ENCODE results near the gene WDR35. TPM values are rescaled to one million over a fixed set of nuclear protein-coding genes. Genes with fewer than 3 reads are reported as not detected.

WDR35 gene
- total RNA-seq, 1 donor from 2014 or later = 15.0 TPM

DNA sequence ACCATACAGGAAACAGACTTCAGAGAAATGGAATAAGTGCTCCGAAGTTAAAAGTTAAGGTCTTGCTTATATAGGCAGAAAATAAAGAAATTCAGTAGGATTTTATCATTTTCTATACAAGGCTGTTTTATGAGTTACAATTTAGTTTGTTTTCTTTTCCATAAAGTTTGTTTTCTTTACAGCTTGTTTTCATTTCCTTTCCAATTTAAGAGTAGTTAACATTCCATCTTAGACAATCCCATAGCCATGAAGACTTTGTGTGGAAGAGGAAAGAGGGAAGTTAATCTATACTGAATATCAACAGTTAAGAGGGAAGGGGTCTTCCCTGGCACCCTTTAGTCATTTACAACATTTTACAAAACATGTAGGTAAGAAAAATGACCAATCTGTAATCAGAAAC, 114.6 kb downstream of the WDR35 start:
- H3K4me3 Mint-ChIP-seq = no peak overlapping the region
- peaks cover 10% of the 10 kb centered on the region for H3K9me3 Mint-ChIP-seq
- no peak for DNase-seq (ENCODE audit: extremely low spot score, unreplicated experiment)
- H3K27me3 Mint-ChIP-seq = no peaks in the 10 kb centered on the region
- H3K27ac Mint-ChIP-seq = no peak overlapping the region
- no peaks in the 10 kb centered on the region for H3K4me1 Mint-ChIP-seq (ENCODE audit: unreplicated experiment)
- H3K36me3 Mint-ChIP-seq = peaks cover 8% of the 10 kb centered on the region
- TF ChIP-seq, protein P1, sequence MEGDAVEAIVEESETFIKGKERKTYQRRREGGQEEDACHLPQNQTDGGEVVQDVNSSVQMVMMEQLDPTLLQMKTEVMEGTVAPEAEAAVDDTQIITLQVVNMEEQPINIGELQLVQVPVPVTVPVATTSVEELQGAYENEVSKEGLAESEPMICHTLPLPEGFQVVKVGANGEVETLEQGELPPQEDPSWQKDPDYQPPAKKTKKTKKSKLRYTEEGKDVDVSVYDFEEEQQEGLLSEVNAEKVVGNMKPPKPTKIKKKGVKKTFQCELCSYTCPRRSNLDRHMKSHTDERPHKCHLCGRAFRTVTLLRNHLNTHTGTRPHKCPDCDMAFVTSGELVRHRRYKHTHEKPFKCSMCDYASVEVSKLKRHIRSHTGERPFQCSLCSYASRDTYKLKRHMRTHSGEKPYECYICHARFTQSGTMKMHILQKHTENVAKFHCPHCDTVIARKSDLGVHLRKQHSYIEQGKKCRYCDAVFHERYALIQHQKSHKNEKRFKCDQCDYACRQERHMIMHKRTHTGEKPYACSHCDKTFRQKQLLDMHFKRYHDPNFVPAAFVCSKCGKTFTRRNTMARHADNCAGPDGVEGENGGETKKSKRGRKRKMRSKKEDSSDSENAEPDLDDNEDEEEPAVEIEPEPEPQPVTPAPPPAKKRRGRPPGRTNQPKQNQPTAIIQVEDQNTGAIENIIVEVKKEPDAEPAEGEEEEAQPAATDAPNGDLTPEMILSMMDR (conservative IDR thresholded peaks at IDR 0.05) = no peak

DNA sequence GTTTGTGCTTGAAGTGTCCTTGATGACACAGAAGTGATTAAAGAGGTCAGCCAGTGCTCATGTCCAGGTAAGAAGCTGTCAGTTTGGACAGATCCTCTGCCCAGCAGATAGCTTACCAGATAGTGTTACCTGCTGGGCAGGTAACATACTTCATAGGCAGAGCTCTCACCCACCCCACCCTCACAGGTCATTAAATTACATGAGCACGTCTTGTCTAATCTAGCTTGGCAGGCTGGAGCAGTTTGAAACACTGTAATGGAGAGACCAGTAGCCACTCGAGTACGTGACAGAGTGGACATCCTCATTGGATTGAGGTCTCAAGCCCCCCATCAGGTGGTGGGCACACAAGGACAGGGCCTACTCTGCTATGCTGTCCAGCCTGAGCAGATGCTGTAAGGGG, 115.2 kb downstream of the WDR35 start:
- Mint-ChIP-seq H3K27me3 (peaks cover 3% of the 10 kb centered on the region), H3K27ac (no peak overlapping the region), H3K9me3 (peaks cover 10% of the 10 kb centered on the region), H3K4me3 (no peak overlapping the region), H3K36me3 (peaks cover 8% of the 10 kb centered on the region), H3K4me1 (ENCODE audit: unreplicated experiment) (no peaks in the 10 kb centered on the region)
- DNase-seq (ENCODE audit: extremely low spot score, unreplicated experiment) = peak; percentile 24
- TF ChIP-seq, protein P1 (conservative IDR thresholded peaks at IDR 0.05) = no peak

DNA sequence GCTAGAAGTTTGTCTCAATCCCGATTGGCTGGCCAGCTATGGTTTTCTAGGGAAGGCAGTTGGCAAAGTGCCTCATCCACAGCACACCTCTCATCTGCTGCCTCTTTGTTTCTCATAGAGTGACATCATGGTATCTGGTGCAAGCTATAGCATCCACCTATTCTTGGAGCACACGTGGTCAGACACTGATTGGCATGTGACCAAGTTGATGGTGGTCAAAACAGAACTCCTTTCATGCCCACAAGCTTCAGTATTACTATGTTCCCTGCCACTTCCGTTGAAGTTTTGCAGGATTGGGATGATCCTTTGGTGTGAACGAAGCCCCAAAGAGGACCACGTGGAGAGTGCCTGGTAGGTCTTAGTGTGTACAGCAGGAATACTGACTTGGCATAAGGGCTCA, 116.9 kb downstream of the WDR35 start:
- peaks cover 3% of the 10 kb centered on the region for H3K4me1 Mint-ChIP-seq (ENCODE audit: unreplicated experiment)
- TF ChIP-seq, protein P1 (conservative IDR thresholded peaks at IDR 0.05) = no peak
- peaks cover 13% of the 10 kb centered on the region for H3K27me3 Mint-ChIP-seq
- H3K4me3 Mint-ChIP-seq = no peak overlapping the region
- peaks cover 4% of the 10 kb centered on the region for H3K9me3 Mint-ChIP-seq
- no peak for DNase-seq (ENCODE audit: extremely low spot score, unreplicated experiment)
- H3K36me3 Mint-ChIP-seq = peaks cover 3% of the 10 kb centered on the region
- no peak overlapping the region for H3K27ac Mint-ChIP-seq

DNA sequence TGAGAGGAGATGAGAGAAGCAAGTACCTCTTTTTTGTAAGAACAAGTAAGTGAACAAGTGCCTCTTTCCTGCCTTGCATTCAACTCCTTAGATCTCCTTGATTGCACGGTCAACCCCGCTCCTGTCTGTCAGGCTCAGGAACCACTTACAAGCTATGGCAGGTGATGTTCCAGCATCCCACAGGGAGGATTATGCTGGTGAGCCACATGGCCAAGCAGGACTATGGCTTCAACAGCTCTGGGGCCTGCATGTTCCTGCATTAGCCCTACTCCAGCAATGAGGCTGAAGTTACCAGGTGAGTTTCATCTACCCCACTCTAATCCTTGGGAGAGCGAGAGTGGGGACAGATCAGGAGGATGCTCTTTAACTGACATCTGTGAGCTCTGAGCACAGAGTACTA, 117.6 kb downstream of the WDR35 start:
- no peak overlapping the region for H3K4me3 Mint-ChIP-seq
- H3K27me3 Mint-ChIP-seq = peaks cover 20% of the 10 kb centered on the region
- no peak for DNase-seq (ENCODE audit: extremely low spot score, unreplicated experiment)
- H3K36me3 Mint-ChIP-seq = peaks cover 3% of the 10 kb centered on the region
- peaks cover 7% of the 10 kb centered on the region for H3K4me1 Mint-ChIP-seq (ENCODE audit: unreplicated experiment)
- TF ChIP-seq, protein P1 (conservative IDR thresholded peaks at IDR 0.05) = no peak
- H3K27ac Mint-ChIP-seq = no peak overlapping the region
- peaks cover 4% of the 10 kb centered on the region for H3K9me3 Mint-ChIP-seq

DNA sequence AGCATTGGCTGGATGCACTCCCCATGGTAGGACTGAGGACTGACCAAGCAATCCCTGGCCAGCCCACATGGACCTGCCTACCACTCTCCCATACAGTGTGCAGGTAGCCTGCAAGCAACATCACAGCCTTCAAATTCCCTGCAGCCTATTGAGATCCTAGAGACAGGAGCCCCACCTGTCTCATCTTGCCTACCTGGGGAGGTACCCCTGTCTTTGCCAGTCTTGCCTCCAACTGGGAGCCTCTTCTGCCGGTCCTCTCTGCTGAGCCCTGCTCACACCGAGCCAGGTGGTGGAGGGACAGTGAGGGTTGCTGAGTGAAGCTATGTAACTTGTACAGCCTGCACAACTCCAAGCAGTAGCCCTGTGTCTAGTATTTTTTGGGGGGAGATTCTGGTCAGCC, 118.1 kb downstream of the WDR35 start:
- TF ChIP-seq, protein P1 (conservative IDR thresholded peaks at IDR 0.05) = no peak
- Mint-ChIP-seq H3K9me3 (peaks cover 4% of the 10 kb centered on the region), H3K4me1 (ENCODE audit: unreplicated experiment) (peaks cover 9% of the 10 kb centered on the region), H3K27ac (no peak overlapping the region), H3K4me3 (no peak overlapping the region), H3K27me3 (peaks cover 22% of the 10 kb centered on the region), H3K36me3 (peaks cover 3% of the 10 kb centered on the region)
- no peak for DNase-seq (ENCODE audit: extremely low spot score, unreplicated experiment)

DNA sequence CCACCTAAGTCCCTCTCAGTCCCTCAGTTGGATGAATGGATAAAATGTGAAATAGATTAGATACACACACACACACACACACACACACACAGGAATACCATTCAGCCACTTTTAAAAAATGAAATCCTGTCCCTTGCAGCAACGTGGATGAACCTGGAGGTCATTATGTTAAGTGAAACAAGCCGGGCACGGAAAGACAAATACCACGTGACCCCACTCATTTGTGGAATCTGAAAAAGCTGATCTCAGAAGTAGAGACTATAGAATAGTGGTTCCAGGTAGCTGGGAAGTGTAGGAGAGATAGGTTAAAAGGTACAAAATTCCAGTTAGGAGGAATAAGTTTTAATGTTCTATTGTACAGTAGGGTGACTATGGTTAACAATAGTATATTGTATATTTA, 119.1 kb downstream of the WDR35 start:
- Mint-ChIP-seq H3K4me1 (ENCODE audit: unreplicated experiment) (peaks cover 9% of the 10 kb centered on the region), H3K36me3 (peaks cover 3% of the 10 kb centered on the region), H3K4me3 (no peak overlapping the region), H3K9me3 (peaks cover 4% of the 10 kb centered on the region), H3K27ac (no peak overlapping the region), H3K27me3 (peaks cover 22% of the 10 kb centered on the region)
- TF ChIP-seq, protein P1 (conservative IDR thresholded peaks at IDR 0.05) = no peak
- no peak for DNase-seq (ENCODE audit: extremely low spot score, unreplicated experiment)
